GM19193 (cell line): ENCODE data around the gene SLC6A3.

Source experiments
- POLR2A ChIP-seq: IDR thresholded peaks from 4 replicates; pipeline ENCODE4 v1.6.1; 2011; ENCODE audit not compliant: insufficient read depth, insufficient read length; ENCODE audit errors: extremely low read depth

SLC6A3 gene

GRCh38 chr5:1400211-1400855, 44.9 kb downstream of the SLC6A3 start:
- TF ChIP-seq POLR2A: no peak

DNA sequence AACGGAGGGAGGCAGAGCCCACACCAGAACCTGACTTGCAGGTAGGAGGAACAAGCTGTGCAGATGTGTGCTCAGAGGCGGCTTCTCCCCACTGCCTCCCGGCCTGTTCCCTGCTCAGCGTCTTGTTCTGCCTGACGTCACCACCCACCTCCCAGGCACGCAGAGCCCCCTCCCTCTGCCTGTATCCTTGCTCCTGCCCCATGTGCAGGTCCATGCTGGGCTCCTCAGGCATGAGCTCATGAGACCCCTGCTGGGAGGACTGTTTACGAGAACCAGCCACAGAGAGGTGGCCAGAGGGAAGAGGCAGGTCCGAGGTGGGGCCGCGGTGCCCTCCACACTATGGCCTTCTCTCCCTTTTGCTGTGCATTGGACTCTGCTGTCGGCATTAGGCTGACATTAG, 45.5 kb downstream of the SLC6A3 start:
- no peak for TF ChIP-seq POLR2A

DNA sequence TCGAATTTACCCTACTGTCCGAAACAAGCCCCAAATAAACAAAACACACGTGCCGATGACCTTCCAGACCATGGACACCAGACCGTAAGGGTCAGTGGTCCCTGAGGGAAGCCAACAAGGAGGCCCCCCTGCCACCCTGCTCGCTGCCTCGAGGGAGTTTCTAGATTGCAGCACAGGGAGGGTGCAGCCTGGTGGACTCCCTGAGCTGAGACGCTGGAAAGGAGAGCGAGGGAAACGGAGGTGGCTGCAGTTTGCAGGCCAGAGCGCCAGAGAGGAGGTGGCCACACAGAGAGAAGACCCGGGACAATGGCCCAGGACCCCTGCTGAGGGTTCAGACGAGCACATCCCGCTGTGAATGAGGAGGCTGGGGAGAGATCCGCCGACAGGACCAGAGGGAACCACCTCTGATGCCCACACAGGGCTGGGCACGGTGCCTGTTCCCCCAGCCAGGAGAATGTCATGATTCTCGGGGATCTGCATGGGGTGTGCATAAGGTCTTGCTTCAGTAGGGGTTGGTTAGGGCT, 48.9 kb downstream of the SLC6A3 start:
- TF ChIP-seq POLR2A: no peak

- TF ChIP-seq POLR2A: no peak
Measured at GRCh38 chr5:1394881-1395860, 50.1 kb downstream of the SLC6A3 start.

DNA sequence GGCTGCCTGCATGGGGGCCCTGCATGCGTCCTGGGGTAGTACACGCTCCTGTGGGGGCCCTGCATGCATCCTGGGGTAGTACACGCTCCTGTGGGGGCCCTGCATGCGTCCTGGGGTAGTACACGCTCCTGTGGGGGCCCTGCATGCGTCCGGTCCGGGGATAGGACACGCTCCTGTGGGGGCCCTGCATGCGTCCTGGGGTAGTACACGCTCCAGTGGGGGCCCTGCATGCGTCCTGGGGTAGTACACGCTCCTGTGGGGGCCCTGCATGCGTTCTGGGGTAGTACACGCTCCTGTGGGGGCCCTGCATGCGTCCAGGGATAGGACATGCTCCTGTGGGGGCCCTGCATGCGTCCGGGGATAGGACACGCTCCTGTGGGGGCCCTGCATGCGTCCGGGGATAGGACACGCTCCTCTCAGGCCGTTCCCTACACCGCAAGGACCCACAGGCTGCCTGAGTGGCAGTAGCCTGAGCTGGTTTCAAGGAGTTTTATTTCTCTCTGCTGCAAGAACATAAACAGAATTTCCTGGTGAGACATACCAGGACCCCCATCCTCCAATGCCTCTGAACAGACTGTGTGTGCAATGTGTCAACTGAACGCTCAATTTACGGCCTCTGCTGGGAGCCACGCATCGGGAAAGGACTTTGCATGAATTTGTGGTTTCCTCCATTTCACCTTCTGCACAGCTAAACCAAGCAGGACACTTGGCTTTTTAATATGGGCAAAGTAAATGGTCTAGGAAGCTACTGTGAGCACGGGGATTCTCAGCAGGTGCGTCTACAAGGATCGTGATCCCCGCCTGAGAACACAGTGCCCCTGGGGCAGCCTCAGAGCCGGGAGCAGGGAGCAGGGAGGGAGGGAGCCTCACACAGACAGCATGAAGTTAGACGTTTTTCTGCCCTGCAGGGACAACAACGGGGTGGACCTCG, 51.4 kb downstream of the SLC6A3 start:
- TF ChIP-seq POLR2A: no peak

GRCh38 chr5:1392801-1393565, 52.3 kb downstream of the SLC6A3 start:
- no peak for TF ChIP-seq POLR2A

- no peak for TF ChIP-seq POLR2A
Measured at GRCh38 chr5:1392261-1392660, 53.0 kb downstream of the SLC6A3 start.

DNA sequence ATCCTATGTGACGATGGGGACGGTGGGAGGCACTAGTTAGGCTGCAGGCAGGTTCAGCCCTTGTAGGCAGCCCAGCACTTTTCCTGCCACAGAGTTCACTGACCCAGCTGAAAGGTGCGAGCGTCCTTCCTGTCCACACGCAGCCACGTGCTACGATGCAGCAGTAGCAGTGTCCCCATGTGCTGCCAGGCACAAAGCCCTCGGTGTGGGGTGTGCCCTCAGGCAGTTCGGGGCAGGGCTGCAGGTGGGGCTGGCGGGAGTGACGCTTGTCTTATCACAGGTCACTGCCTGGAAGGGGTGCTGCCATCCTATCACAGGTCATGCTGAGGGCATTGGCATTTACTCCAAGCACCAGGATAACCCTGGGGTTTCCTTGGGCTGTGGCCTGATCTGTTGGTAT, 53.5 kb downstream of the SLC6A3 start:
- TF ChIP-seq POLR2A: no peak

- TF ChIP-seq POLR2A: no peak
Measured at GRCh38 chr5:1390861-1391600, 54.2 kb downstream of the SLC6A3 start.

DNA sequence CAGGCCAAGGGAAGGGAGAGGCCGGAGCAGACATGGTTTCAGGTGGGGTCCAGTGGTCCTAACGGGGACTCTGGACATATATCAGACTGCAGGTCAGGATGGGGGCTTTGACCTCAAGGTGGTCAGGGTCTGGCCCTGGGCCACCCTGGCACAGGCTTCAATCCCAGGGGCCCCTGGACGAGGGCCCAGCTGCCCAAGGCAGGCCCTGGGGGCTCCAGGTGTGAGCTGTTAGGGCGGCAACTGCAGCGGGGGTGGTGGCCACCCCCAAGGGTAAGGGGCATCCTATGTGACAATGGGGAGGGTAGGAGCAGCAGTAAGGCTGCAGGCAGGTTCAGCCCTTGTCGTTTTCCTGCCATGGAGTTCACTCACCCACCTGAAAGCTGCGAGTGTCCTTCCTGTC, 54.9 kb downstream of the SLC6A3 start:
- TF ChIP-seq POLR2A: no peak

- TF ChIP-seq POLR2A: no peak
Measured at GRCh38 chr5:1388383-1388967, 56.8 kb downstream of the SLC6A3 start.

- no peak for TF ChIP-seq POLR2A
Measured at GRCh38 chr5:1387876-1388275, 57.4 kb downstream of the SLC6A3 start.

DNA sequence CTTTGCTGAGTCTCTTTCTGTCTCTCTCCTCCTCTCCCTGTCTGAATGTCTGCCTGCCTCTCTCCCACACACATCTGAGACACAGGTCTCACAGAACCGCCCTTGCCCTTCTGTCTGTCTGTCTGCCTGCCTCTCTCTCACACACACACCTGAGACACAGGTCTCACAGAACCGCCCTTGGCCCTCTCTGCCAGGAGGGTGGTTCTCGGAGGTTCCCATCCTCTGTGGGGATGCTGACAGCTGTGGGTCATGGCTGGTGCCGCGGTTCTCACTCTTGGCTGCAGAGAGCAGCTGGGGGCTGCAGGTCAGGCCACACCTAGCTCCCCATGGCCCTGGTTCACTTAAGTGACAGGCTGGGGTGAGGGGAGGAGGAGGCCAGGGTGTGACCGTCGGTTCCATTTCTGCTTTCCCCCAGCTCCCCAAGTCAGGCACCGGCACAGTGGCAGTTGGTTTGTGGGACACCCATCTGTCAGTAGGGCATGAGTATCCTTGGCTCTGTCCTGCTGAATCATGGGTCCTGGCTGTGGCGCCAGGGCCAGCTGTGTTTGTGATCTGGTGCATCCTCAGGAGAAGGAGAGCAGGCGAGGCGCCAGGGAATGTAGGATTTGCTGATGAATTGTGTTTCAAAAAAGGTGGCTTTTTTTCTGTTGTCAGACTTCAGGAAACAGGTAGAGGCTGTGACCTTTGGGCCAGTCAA, 58.0 kb downstream of the SLC6A3 start:
- TF ChIP-seq POLR2A: no peak

- TF ChIP-seq POLR2A: no peak
Measured at GRCh38 chr5:1386274-1386717, 58.9 kb downstream of the SLC6A3 start.
